Embryonic facial prominence (tissue), 1 donor: ENCODE measurements around the gene DFFA.
A peak's percentile ranks its signal among the peaks of the same experiment; 100 is the strongest.
"Not testable (repeated sequence)": the region's sequence is repeated elsewhere in the genome, so short reads cannot be mapped to it uniquely, and the experiment has no call there.

Experiments used
- DNase-seq: peaks from one replicate; pipeline ENCODE4 v3.0.0-alpha.2; 2016; ENCODE audit errors: extremely low spot score

Gene DFFA

GRCh38 chr1:10506046-10506676, 33.8 kb upstream of the DFFA start:
- not testable (repeated sequence) for DNase-seq

DNA sequence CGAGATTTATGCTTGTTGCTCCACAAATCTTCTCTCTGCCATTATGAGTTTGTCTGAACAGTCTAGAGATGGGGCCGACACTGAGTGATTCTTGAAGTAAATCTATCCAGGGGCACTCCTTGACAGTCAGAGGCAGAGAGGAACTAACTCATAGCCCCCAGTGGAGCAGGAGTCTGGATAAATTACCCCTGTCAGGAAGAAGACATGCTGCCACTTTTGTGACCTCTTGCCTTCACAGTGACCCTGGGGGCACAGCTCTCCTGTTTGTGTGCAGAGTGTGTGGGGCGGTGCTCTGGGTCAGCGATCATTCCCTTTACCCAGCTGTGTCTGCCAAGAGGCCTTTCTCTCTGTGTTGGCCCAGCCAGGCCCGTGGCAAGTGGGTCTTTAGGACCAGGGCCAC, 31.9 kb upstream of the DFFA start:
- no peak for DNase-seq

DNA sequence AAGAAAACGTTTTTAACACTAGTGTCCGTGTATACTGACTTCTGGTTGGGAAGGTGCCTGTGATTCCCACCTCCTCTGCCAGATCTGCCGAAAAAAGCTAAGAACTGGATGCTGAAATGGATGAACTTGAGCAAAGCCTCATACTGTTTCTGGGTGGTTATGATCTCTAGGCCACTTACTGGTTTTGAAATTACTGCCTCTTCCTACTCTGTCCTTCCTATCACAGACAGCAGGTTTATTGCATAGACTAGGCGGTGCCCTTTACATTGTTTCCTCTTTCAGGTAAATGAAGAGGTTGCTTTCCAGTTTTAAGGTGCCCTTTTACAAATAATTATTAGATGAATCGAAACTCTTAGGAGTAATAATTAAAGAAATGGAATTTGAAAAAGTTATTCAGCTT, 29.9 kb upstream of the DFFA start:
- DNase-seq = no peak

GRCh38 chr1:10498231-10498630, 25.9 kb upstream of the DFFA start:
- no peak for DNase-seq

DNA sequence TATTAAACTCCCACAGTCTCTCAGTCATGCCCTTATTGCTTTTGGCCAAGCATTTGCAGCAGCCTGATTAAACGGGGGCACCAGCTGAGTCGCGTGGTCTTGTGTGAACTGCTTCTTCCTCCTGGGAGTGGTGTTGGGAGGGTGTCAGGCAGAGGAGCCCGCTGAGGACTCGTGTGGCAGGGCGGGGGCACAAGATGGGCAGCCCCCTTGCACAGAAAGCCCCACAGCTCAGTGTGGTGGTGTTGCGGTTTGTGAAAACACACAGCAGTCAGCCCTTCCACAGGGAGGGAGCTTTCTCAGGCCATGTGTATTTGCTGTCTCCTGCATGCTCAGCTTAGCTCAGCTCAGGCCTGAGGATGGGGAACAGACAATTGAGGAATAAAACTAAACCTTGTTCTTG, 24.8 kb upstream of the DFFA start:
- no peak for DNase-seq

DNA sequence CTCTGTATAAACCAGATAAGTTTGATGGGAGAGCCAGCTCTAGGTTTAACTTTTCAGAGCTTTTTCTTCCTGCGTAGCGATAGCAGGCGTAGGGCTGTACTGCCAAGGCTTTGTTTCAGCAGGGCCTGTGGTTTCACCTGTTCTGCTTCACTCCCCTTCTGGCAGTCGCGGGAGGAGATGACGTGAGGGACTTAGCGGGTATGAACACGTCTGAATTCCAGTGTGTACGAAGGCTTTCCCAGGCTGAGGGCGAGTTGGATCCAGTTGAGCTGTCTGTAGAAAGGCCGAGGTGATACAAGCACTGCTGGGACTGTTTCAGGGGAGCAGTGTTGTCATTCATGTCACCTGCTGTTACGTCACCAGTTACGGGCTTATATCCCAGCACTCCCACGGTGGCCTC, 23.6 kb upstream of the DFFA start:
- peak; percentile 25 for DNase-seq

DNA sequence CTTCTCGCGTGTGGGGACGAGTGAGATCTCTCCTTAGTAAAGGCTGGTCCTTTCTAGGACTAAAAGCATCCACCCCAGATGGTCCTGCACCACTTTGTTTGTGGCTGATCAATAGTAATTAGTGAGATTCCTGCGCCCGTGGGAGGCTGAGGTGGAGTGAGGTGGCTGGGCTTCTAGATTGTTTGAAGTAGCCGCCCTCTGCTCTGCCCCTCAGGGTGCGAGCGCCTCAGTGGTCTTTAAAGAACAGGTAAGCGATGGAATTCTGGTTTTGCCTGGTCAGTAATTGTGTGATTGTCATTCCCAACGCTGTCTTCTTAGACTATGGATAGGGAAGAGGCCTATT, 23.1 kb upstream of the DFFA start:
- DNase-seq = no peak

- peak; percentile 34 for DNase-seq
These were observed 22.6 kb upstream of the DFFA start for GRCh38 chr1:10494754-10495474.

DNA sequence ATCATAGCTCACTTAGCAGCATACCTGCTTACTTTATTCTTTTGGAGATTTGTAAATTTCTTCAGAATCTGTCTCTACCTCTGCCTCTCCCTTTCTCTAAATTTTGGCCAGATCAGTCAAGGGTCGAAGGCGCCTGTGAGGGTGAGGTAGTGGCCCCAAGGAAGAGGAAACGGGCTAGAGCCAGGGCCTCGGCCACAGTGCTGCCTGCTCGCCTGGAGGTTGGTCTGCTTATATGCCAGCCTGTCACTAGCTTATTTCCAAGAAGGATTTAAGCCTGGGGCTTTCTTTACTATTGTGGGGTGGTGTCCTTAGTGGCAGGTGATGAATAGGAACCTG, 22.1 kb upstream of the DFFA start:
- no peak for DNase-seq

DNA sequence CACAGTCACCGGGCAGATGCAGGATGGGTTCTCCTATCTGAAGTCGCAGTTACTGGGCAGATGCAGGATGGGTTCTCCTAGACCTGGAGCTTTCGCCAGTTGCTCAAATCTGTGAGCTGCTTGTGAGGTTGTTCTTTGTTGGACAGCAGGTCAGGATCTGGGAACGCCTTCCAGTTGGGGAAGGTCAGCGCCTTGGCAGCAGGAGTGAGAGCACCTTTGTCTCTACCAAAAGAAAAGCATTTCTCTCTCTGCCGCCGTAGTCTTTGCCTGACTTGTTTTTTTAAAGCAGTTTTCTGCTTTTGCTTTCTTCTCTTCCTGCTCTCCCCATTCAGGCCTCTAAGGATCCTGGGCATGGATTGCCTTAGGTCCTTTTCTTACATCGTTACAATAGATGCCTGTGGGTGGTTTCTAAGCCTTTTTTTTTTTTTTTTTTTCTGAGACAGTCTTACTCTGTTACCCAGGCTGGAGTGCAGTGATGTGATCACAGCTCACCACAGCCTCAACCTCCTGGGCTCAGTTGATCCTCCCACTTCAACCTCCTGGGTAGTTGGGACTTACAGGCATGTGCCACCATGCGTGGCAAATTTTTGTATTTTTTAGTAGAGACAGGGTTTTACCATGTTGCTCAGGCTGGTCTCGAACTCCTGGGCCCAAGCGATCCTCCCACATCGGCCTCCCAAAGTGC, 18.1 kb upstream of the DFFA start:
- DNase-seq = no peak

DNA sequence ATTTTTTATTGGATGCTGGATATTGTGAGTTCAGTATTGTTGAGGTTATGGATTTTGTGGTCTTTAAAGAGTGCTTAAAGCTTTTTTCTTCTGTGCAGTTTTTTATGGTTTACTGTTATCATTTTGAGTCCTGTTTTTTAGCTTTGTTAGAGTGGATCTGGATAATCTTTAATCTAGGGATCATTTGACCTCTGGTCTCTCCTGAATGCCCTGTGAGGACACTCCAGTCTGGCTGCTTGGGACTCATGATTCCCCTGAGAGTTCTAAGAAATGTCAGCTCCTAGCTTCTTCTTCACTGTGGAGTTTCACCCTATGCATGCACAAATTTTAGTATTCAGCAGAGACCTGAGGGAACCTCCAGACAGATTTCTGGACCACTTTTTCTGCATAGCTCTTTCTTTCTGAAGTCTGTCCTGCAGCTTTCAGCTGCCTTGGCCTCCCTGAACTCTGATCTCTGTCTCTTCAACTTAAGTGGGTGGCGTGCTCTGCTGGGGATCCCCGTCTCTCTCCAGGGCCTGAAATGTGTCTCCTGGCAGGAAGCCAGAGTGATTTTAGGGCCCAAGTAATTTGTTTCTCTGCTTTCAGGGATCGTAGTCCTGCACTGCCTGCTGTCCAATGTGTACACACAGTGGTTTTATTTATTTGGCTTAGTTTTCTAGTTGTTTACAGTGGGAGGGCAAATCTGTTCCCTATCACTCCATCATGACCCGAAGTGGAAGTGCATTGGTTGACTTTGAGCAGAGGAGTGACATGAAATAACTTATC, 17.1 kb upstream of the DFFA start:
- DNase-seq = no peak

GRCh38 chr1:10484521-10484920, 12.2 kb upstream of the DFFA start:
- no peak for DNase-seq

DNA sequence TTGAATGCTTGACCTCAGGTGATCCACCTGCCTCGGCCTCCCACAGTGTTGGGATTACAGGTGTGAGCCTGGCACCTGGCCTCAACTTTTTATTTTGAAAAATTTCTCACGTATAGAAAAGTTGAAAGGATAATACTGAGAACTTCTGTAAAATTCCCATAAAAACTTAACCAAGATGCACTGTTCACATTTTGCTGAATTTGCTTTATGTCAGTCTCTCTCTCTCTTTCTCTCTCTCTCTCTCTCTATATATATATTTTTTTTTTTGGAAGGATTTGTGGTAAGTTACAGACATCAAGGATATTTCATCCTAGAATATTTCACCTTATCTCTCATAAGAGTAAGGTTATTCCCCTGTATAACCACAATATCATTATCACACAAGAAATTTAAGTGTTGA, 8.3 kb upstream of the DFFA start:
- no peak for DNase-seq

DNA sequence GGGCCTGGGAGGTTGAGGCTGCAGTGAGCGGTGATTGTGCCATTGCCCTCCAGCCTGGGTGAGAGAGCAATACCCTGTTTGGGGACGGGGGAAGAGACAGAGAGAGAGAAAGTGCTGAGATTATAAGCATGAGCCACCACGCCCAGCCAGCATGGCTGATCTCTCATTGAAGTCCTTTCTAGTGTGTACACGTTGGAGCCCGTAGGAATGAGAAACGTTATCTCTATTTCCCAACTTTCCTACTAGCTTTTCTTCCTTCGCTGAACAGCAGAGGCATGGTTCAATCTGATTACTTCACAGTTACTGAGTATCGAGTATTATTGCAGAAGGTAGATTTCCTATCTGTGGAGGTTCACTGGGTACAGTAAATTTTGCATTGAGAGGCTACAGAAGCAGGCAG, 7.0 kb upstream of the DFFA start:
- no peak for DNase-seq

GRCh38 chr1:10475510-10475909, 3.2 kb upstream of the DFFA start:
- no peak for DNase-seq

DNA sequence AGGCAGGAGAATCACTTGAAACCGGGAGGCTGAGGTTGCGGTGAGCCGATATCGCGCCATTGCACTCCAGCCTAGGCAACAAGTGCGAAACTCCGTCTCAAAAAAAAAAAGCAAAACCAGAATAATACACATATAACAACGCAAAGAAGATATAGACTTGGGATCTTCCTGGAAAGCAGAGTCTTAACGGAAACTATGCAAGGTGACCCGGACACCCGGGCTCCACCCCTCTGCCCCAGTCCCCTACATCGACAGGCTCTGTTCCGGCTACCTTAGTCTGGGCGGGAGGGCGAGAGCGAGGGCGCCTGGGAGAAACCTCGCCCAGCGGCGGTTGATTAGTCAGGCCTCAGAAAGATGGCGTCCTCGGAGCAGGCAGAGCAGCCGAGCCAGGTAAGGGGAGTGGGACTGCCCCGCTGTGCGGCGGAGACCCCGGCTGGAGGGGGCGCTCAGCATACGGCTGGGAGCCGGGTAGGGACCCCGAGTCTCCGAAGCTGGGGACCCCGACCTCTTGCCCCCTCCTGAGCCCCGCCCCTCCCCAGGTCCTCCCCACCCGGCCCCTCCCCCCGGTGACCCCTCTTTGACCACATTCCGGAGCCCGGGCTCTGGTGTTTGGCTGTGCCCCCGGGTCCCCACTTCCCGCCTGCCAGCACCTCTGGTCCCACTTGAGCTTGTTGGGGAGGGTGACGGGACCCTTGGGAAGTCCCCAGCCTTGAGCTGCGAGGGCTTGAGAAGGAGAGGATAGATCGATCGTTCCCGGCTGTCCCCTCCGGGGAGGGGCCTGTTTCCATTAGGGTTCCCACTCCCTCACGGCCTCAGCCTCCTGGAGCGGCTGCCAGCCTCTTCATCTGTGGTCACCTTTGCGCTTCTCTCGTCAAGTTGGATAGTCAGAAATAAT, 2.5 kb upstream of the DFFA start, which contains the start of gene PEX14:
Gene PEX14, plus strand, starts transcription at position 338 of the 895 bp plus-strand sequence. Its CDS starts 17 bp downstream, at position 355.
- DNase-seq = peak; percentile 74

DNA sequence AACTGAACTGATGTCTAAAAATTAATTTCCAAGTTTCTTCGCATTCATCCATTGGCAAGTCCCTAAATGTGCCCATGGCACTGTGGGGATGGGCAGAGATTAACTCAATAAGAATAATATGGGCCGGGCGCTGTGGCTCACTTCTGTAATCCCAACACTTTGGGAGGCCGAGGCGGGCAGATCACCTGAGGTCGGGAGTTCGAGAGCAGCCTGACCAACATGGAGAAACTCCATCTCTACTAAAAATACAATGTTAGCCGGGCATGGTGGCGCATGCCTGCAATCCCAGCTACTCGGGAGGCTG, 1.9 kb upstream of the DFFA start:
- DNase-seq = not testable (repeated sequence)

- DNase-seq = no peak
These were observed 926 bp upstream of the DFFA start for GRCh38 chr1:10473145-10473765.

- no peak for DNase-seq
These were observed 714 bp downstream of the DFFA start for GRCh38 chr1:10471411-10472219.

GRCh38 chr1:10470043-10470442, 2.3 kb downstream of the DFFA start:
- no peak for DNase-seq
